ENCODE measurements around the gene RSAD2.
"Not testable (repeated sequence)": the region's sequence is repeated elsewhere in the genome, so short reads cannot be mapped to it uniquely, and the experiment has no call there.

Gene RSAD2

GRCh38 chr2:6923319-6923718 lies 45.7 kb downstream of the RSAD2 start:
- DNase-seq (ENCODE audit: extremely low read depth in 1 of 2, low read depth in 1 of 2): no peak

- DNase-seq (ENCODE audit: extremely low read depth in 1 of 2, low read depth in 1 of 2): no peak
These were observed 46.7 kb downstream of the RSAD2 start for GRCh38 chr2:6924101-6924923.

GRCh38 chr2:6924924-6925409 lies 47.4 kb downstream of the RSAD2 start:
- DNase-seq (ENCODE audit: extremely low read depth in 1 of 2, low read depth in 1 of 2): no peak

- no peak for DNase-seq (ENCODE audit: extremely low read depth in 1 of 2, low read depth in 1 of 2)
These were observed 48.6 kb downstream of the RSAD2 start for GRCh38 chr2:6926071-6926732.

- DNase-seq (ENCODE audit: extremely low read depth in 1 of 2, low read depth in 1 of 2): no peak
These were observed 49.6 kb downstream of the RSAD2 start for GRCh38 chr2:6927186-6927585.

- DNase-seq (ENCODE audit: extremely low read depth in 1 of 2, low read depth in 1 of 2): no peak
These were observed 50.2 kb downstream of the RSAD2 start for GRCh38 chr2:6927753-6928152.

- DNase-seq (ENCODE audit: extremely low read depth in 1 of 2, low read depth in 1 of 2): no peak
These were observed 50.9 kb downstream of the RSAD2 start for GRCh38 chr2:6928452-6928851.

GRCh38 chr2:6929196-6929819 lies 51.7 kb downstream of the RSAD2 start:
- no peak for DNase-seq (ENCODE audit: extremely low read depth in 1 of 2, low read depth in 1 of 2)

- DNase-seq (ENCODE audit: extremely low read depth in 1 of 2, low read depth in 1 of 2): no peak
These were observed 53.5 kb downstream of the RSAD2 start for GRCh38 chr2:6930923-6931647.

- no peak for DNase-seq (ENCODE audit: extremely low read depth in 1 of 2, low read depth in 1 of 2)
These were observed 54.2 kb downstream of the RSAD2 start for GRCh38 chr2:6931753-6932152.

- no peak for DNase-seq (ENCODE audit: extremely low read depth in 1 of 2, low read depth in 1 of 2)
These were observed 54.6 kb downstream of the RSAD2 start for GRCh38 chr2:6932206-6932605.

GRCh38 chr2:6932828-6933227 lies 55.3 kb downstream of the RSAD2 start:
- DNase-seq (ENCODE audit: extremely low read depth in 1 of 2, low read depth in 1 of 2): no peak

- DNase-seq (ENCODE audit: extremely low read depth in 1 of 2, low read depth in 1 of 2): no peak
These were observed 56.3 kb downstream of the RSAD2 start for GRCh38 chr2:6933911-6934310.

- DNase-seq (ENCODE audit: extremely low read depth in 1 of 2, low read depth in 1 of 2): no peak
These were observed 56.8 kb downstream of the RSAD2 start for GRCh38 chr2:6934345-6934744.

- no peak for DNase-seq (ENCODE audit: extremely low read depth in 1 of 2, low read depth in 1 of 2)
These were observed 57.4 kb downstream of the RSAD2 start for GRCh38 chr2:6934758-6935651.

- not testable (repeated sequence) for DNase-seq (ENCODE audit: extremely low read depth in 1 of 2, low read depth in 1 of 2)
These were observed 58.1 kb downstream of the RSAD2 start for GRCh38 chr2:6935652-6936020.

- no peak for DNase-seq (ENCODE audit: extremely low read depth in 1 of 2, low read depth in 1 of 2)
These were observed 59.6 kb downstream of the RSAD2 start for GRCh38 chr2:6937157-6937556.

- DNase-seq (ENCODE audit: extremely low read depth in 1 of 2, low read depth in 1 of 2): no peak
These were observed 60.0 kb downstream of the RSAD2 start for GRCh38 chr2:6937582-6937981.

- DNase-seq (ENCODE audit: extremely low read depth in 1 of 2, low read depth in 1 of 2): no peak
These were observed 61.5 kb downstream of the RSAD2 start for GRCh38 chr2:6939071-6939470.

- no peak for DNase-seq (ENCODE audit: extremely low read depth in 1 of 2, low read depth in 1 of 2)
These were observed 63.2 kb downstream of the RSAD2 start for GRCh38 chr2:6940820-6941219.
